Breast epithelium (tissue), 3 donors: Measurements from ENCODE around the gene SOD1.

Experiments used
- CTCF ChIP-seq, 3 donors: fragments of 450-650 bp; IDR thresholded peaks; one replicate each; pipeline ENCODE4 v1.5.1; 2016 to 2017; ENCODE audit warnings: antibody characterized with exemption in 3 of 3, mild to moderate bottlenecking in 3 of 3, moderate library complexity in 3 of 3
- POLR2A ChIP-seq: fragments of 450-650 bp; IDR thresholded peaks from one replicate; pipeline ENCODE4 v1.6.1; 2016; ENCODE audit warnings: antibody characterized with exemption, mild to moderate bottlenecking, moderate library complexity
- POLR2AphosphoS5 ChIP-seq, 3 donors: sonication (generic); formaldehyde crosslinking; IDR thresholded peaks; one replicate each; pipeline ENCODE4 v1.6.1; 2017; ENCODE audit warnings: antibody characterized with exemption in 3 of 3

GRCh38 chr21:31611445-31611844, 48.0 kb upstream of the SOD1 start:
- no peak for TF ChIP-seq CTCF (IDR thresholded peaks at IDR 0.05)
- no peak for TF ChIP-seq POLR2A
- no peak for TF ChIP-seq POLR2AphosphoS5 (IDR thresholded peaks at IDR 0.05)
